ENCODE measurements around the gene GPR61.

DNA sequence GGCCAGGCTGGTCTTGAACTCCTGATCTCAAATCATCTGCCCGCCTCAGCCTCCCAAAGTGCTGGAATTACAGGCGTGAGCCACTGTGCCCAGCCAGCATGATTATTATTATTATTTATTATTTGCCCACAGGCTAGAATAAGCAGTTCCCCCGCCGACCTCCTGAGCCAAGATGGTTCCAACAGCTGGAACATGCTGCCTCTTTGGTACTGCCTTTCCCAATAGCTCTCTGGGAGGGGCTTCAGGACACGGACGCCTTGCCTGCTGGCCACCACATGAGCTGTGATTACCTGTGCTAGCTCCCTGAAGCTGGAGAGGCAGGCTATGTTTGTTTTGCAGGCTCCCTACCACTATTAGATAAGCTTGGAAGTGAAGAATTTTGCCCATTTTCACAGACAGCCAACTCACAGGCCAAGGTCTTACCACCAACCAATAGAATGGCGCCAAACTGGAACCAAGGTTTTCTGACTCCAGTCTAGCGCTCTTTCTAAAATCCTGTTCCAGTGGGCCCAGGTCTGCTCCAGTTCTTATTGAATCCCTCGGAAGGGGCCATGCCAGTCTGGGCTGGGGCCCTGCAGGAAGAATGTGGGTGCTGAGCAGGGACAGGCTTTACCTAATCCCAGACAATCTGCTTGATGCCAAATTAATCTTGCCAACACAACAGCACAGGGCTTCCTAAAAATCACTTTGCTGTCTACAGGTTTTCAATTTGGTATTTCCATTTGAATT is 2.1 kb upstream of the GPR61 start:
- TF ChIP-seq, protein P1, sequence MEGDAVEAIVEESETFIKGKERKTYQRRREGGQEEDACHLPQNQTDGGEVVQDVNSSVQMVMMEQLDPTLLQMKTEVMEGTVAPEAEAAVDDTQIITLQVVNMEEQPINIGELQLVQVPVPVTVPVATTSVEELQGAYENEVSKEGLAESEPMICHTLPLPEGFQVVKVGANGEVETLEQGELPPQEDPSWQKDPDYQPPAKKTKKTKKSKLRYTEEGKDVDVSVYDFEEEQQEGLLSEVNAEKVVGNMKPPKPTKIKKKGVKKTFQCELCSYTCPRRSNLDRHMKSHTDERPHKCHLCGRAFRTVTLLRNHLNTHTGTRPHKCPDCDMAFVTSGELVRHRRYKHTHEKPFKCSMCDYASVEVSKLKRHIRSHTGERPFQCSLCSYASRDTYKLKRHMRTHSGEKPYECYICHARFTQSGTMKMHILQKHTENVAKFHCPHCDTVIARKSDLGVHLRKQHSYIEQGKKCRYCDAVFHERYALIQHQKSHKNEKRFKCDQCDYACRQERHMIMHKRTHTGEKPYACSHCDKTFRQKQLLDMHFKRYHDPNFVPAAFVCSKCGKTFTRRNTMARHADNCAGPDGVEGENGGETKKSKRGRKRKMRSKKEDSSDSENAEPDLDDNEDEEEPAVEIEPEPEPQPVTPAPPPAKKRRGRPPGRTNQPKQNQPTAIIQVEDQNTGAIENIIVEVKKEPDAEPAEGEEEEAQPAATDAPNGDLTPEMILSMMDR (IDR thresholded peaks at IDR 0.05; ENCODE audit: insufficient read depth, low read length, poor library complexity, severe bottlenecking): no peak
- no peak for TF ChIP-seq EZH2phosphoT487 (conservative IDR thresholded peaks at IDR 0.05; ENCODE audit: low read length)

Data from SU-DHL-6 (cell line).